Nephron (organoid): ENCODE measurements around the gene ADAT1.

Experiments used
- H3K27ac Mint-ChIP-seq, 3 experiments: 2 replicates each; pipeline ENCODE4 v1.8.0; 2020; ENCODE audit warnings: mixed read lengths in 3 of 3, mild to moderate bottlenecking in 2 of 3, moderate library complexity in 1 of 3
- H3K27me3 Mint-ChIP-seq: 2 replicates; pipeline ENCODE4 v1.8.0; 2021; ENCODE audit warnings: low read depth, mild to moderate bottlenecking, moderate library complexity, mixed read lengths
- H3K36me3 Mint-ChIP-seq: 2 replicates; pipeline ENCODE4 v1.8.0; 2020; ENCODE audit warnings: low read depth, mixed read lengths
- H3K4me1 Mint-ChIP-seq: 2 replicates; pipeline ENCODE4 v1.8.0; 2020; ENCODE audit warnings: mixed read lengths
- H3K4me3 Mint-ChIP-seq, 3 experiments: 2 replicates each; pipeline ENCODE4 v1.8.0; 2020; ENCODE audit warnings: mild to moderate bottlenecking in 3 of 3, mixed read lengths in 3 of 3, moderate library complexity in 2 of 3
- H3K9me3 Mint-ChIP-seq: 2 replicates; pipeline ENCODE4 v1.8.0; 2020; ENCODE audit warnings: mixed read lengths
- CTCF ChIP-seq, 3 experiments: fragments of 200-600 bp; sonication (generic); IDR thresholded peaks; one replicate each; pipeline ENCODE4 v1.5.0; 2021; ENCODE audit warnings: antibody characterized with exemption in 3 of 3; ENCODE audit not compliant: unreplicated experiment in 3 of 3

ADAT1 gene

GRCh38 chr16:75653922-75654321 is 30.8 kb upstream of the ADAT1 start:
- Mint-ChIP-seq H3K4me1 (peaks cover 37% of the 10 kb centered on the region), H3K4me3 (no peak overlapping the region), H3K36me3 (peaks cover 54% of the 10 kb centered on the region), H3K27me3 (no peaks in the 10 kb centered on the region), H3K27ac (no peak overlapping the region), H3K9me3 (no peaks in the 10 kb centered on the region)
- TF ChIP-seq CTCF (IDR thresholded peaks at IDR 0.05; ENCODE audit: unreplicated experiment in 3 of 3): no peak

- Mint-ChIP-seq H3K4me1 (peaks cover 50% of the 10 kb centered on the region), H3K4me3 (peak overlapping the region; percentile 99 to 100 (median 99)), H3K36me3 (peaks cover 26% of the 10 kb centered on the region)
Observed at GRCh38 chr16:75648265-75649076, 25.4 kb upstream of the ADAT1 start.

GRCh38 chr16:75647492-75648264 is 24.6 kb upstream of the ADAT1 start, which contains the start of the genes KARS1 and TERF2IP:
Gene KARS1 (minus strand): TSS chr16:75647665. CDS start chr16:75647639, 26 bp downstream.
Gene TERF2IP (plus strand): TSS chr16:75647773. CDS start chr16:75647883, 110 bp downstream.
- Mint-ChIP-seq H3K27me3 (no peaks in the 10 kb centered on the region), H3K4me3 (peak within 1 kb of the TSS; percentile 99 to 100 (median 99)), H3K36me3 (peaks cover 30% of the 10 kb centered on the region), H3K27ac (peak within 1 kb of the TSS; percentile 98 to 100 (median 99)), H3K4me1 (peaks cover 46% of the 10 kb centered on the region), H3K9me3 (no peaks in the 10 kb centered on the region)
- TF ChIP-seq CTCF (IDR thresholded peaks at IDR 0.05; ENCODE audit: unreplicated experiment in 3 of 3): no peak

More at GRCh38 chr16:75648265-75649076, 25.4 kb upstream of the ADAT1 start:
- Mint-ChIP-seq H3K9me3 (no peaks in the 10 kb centered on the region), H3K27me3 (no peaks in the 10 kb centered on the region), H3K27ac (peak overlapping the region; percentile 98 to 100 (median 99))
- TF ChIP-seq CTCF (IDR thresholded peaks at IDR 0.05; ENCODE audit: unreplicated experiment in 3 of 3): no peak

- H3K4me1 Mint-ChIP-seq: peaks cover 42% of the 10 kb centered on the region
- H3K4me3 Mint-ChIP-seq: peak overlapping the region; percentile 95 to 99 (median 98)
- no peak for TF ChIP-seq CTCF (IDR thresholded peaks at IDR 0.05; ENCODE audit: unreplicated experiment in 3 of 3)
- no peaks in the 10 kb centered on the region for H3K27me3 Mint-ChIP-seq
- peak overlapping the region; percentile 93 to 99 (median 96) for H3K27ac Mint-ChIP-seq
- H3K9me3 Mint-ChIP-seq: no peaks in the 10 kb centered on the region
- H3K36me3 Mint-ChIP-seq: peaks cover 31% of the 10 kb centered on the region
Observed at GRCh38 chr16:75647112-75647491, 24.0 kb upstream of the ADAT1 start.

GRCh38 chr16:75644240-75645012 is 21.3 kb upstream of the ADAT1 start:
- H3K27ac Mint-ChIP-seq: peak overlapping the region; percentile 5 to 58 (median 34)
- H3K27me3 Mint-ChIP-seq: no peaks in the 10 kb centered on the region
- no peaks in the 10 kb centered on the region for H3K9me3 Mint-ChIP-seq
- H3K36me3 Mint-ChIP-seq: peaks cover 46% of the 10 kb centered on the region
- H3K4me1 Mint-ChIP-seq: peaks cover 19% of the 10 kb centered on the region
- TF ChIP-seq CTCF (IDR thresholded peaks at IDR 0.05; ENCODE audit: unreplicated experiment in 3 of 3): no peak
- H3K4me3 Mint-ChIP-seq: peak overlapping the region; percentile 68 to 83 (median 74)
